Neural progenitor cell (in vitro differentiated cells): Measurements from ENCODE around the gene PPHLN1. TPM values are rescaled to one million over a fixed set of nuclear protein-coding genes. Genes with fewer than 3 reads are reported as not detected.

Experiments
- DNase-seq: peaks from one replicate; pipeline ENCODE4 v3.0.0-alpha.2; 2016; ENCODE audit warnings: low spot score
- H2AFZ ChIP-seq: fragments of 200-600 bp; sonication (generic); replicated peaks from 2 replicates; pipeline ENCODE4 v1.6.1; 2016; ENCODE audit warnings: antibody characterized with exemption
- H3F3A ChIP-seq: fragments of 200-600 bp; sonication (generic); 2 replicates; pipeline ENCODE4 v1.6.1; 2016; ENCODE audit warnings: antibody characterized with exemption, low read depth
- H3K27ac ChIP-seq: fragments of 200-600 bp; sonication (generic); 2 replicates; pipeline ENCODE4 v1.5.1; 2016; ENCODE audit warnings: mild to moderate bottlenecking
- H3K27me3 ChIP-seq: fragments of 200-600 bp; sonication (generic); 2 replicates; pipeline ENCODE4 v1.6.1; 2016; ENCODE audit warnings: mild to moderate bottlenecking, moderate library complexity
- H3K36me3 ChIP-seq: fragments of 200-600 bp; sonication (generic); 2 replicates; pipeline ENCODE4 v1.5.1; 2016
- H3K4me1 ChIP-seq: fragments of 200-600 bp; sonication (generic); 2 replicates; pipeline ENCODE4 v1.6.1; 2016; ENCODE audit warnings: mixed run types
- H3K4me2 ChIP-seq: fragments of 200-600 bp; sonication (generic); 2 replicates; pipeline ENCODE4 v1.6.1; 2016
- H3K4me3 ChIP-seq: fragments of 200-600 bp; sonication (generic); 2 replicates; pipeline ENCODE4 v1.5.1; 2016
- H3K79me2 ChIP-seq: fragments of 200-600 bp; sonication (generic); 2 replicates; pipeline ENCODE4 v1.6.1; 2016; ENCODE audit warnings: low read depth
- H3K9ac ChIP-seq: fragments of 200-600 bp; sonication (generic); 2 replicates; pipeline ENCODE4 v1.6.1; 2016
- H3K9me3 ChIP-seq: fragments of 200-600 bp; sonication (generic); 2 replicates; pipeline ENCODE4 v1.5.1; 2016; ENCODE audit warnings: low read depth
- H4K20me1 ChIP-seq: fragments of 200-600 bp; sonication (generic); 2 replicates; pipeline ENCODE4 v1.6.1; 2016; ENCODE audit warnings: low read depth
- H3K27ac Mint-ChIP-seq: 3 replicates; pipeline ENCODE4 v1.8.0; 2021; ENCODE audit warnings: mixed read lengths
- H3K27me3 Mint-ChIP-seq: 2 replicates; pipeline ENCODE4 v1.8.0; 2022; ENCODE audit warnings: low read depth, mild to moderate bottlenecking, inconsistent platforms, moderate library complexity, mixed read lengths; ENCODE audit not compliant: insufficient read depth
- H3K36me3 Mint-ChIP-seq: 3 replicates; pipeline ENCODE4 v1.8.0; 2021; ENCODE audit warnings: mixed read lengths
- H3K4me1 Mint-ChIP-seq: 3 replicates; pipeline ENCODE4 v1.8.0; 2021; ENCODE audit warnings: mixed read lengths
- H3K4me3 Mint-ChIP-seq: 3 replicates; pipeline ENCODE4 v1.8.0; 2021; ENCODE audit warnings: mild to moderate bottlenecking, moderate library complexity, mixed read lengths
- H3K9me3 Mint-ChIP-seq: 3 replicates; pipeline ENCODE4 v1.8.0; 2020; ENCODE audit warnings: mixed read lengths
- CTCF ChIP-seq: fragments of 200-600 bp; sonication (generic); IDR thresholded peaks from 2 replicates; pipeline ENCODE4 v1.5.1; 2017; ENCODE audit warnings: antibody characterized with exemption, mild to moderate bottlenecking
- EZH2 ChIP-seq: fragments of 200-600 bp; sonication (generic); IDR thresholded peaks from 2 replicates; pipeline ENCODE4 v1.6.1; 2017; ENCODE audit warnings: antibody characterized with exemption, mild to moderate bottlenecking, moderate library complexity
- EZH2phosphoT487 ChIP-seq: fragments of 200-600 bp; sonication (generic); IDR thresholded peaks from 2 replicates; pipeline ENCODE4 v1.6.1; 2017; ENCODE audit warnings: antibody characterized with exemption
- total RNA-seq: library from RNA; depleted of rRNA; stranded (reverse); fragments of >200 nt; gene quantifications from 2 replicates; pipeline ENCODE4 v1.2.3, GENCODE V29; 2015; ENCODE audit warnings: low replicate concordance

Gene PPHLN1
- total RNA-seq, 1 donor from 2014 or later: 95.5 TPM

- Histone ChIP-seq H3K27ac (no peak overlapping the region), H3K9ac (no peak overlapping the region), H3K79me2 (peaks cover 16% of the 10 kb centered on the region), H3F3A (peaks cover 6% of the 10 kb centered on the region), H3K4me2 (no peak overlapping the region), H3K4me3 (no peak overlapping the region), H3K9me3 (no peaks in the 10 kb centered on the region), H3K4me1 (peaks cover 6% of the 10 kb centered on the region), H3K36me3 (peaks cover 19% of the 10 kb centered on the region), H2AFZ (no peak overlapping the region), H3K27me3 (no peaks in the 10 kb centered on the region), H4K20me1 (no peaks in the 10 kb centered on the region)
- Mint-ChIP-seq H3K4me3 (no peak overlapping the region), H3K9me3 (no peaks in the 10 kb centered on the region), H3K4me1 (peaks cover 7% of the 10 kb centered on the region), H3K27ac (no peak overlapping the region), H3K36me3 (peaks cover 7% of the 10 kb centered on the region), H3K27me3 (no peaks in the 10 kb centered on the region)
- DNase-seq: no peak
- TF ChIP-seq CTCF (no peak), EZH2phosphoT487 (no peak), EZH2 (no peak)
Observed at GRCh38 chr12:42320796-42321195, 5.2 kb upstream of the PPHLN1 start.

- Histone ChIP-seq H3K4me2 (no peak overlapping the region), H2AFZ (no peak overlapping the region), H3K4me3 (no peak overlapping the region), H3K79me2 (peaks cover 33% of the 10 kb centered on the region), H3K27ac (no peak overlapping the region), H3K36me3 (peaks cover 14% of the 10 kb centered on the region), H3K4me1 (peaks cover 13% of the 10 kb centered on the region), H3K27me3 (no peaks in the 10 kb centered on the region), H4K20me1 (peaks cover 10% of the 10 kb centered on the region), H3F3A (peaks cover 6% of the 10 kb centered on the region), H3K9ac (no peak overlapping the region), H3K9me3 (no peaks in the 10 kb centered on the region)
- H3K36me3 Mint-ChIP-seq: peaks cover 7% of the 10 kb centered on the region
- no peak overlapping the region for H3K27ac Mint-ChIP-seq
- H3K4me1 Mint-ChIP-seq: peaks cover 17% of the 10 kb centered on the region
- TF ChIP-seq EZH2 (no peak), CTCF (no peak), EZH2phosphoT487 (no peak)
- no peaks in the 10 kb centered on the region for H3K27me3 Mint-ChIP-seq
- no peak for DNase-seq
- H3K9me3 Mint-ChIP-seq: no peaks in the 10 kb centered on the region
- H3K4me3 Mint-ChIP-seq: no peak overlapping the region
Observed at GRCh38 chr12:42322567-42322966, 3.4 kb upstream of the PPHLN1 start.

GRCh38 chr12:42323856-42324255 is 2.1 kb upstream of the PPHLN1 start:
- no peak for TF ChIP-seq EZH2phosphoT487
- TF ChIP-seq CTCF: no peak
- TF ChIP-seq EZH2: no peak
- no peak overlapping the region for H3K4me3 Mint-ChIP-seq

More at GRCh38 chr12:42323856-42324255, 2.1 kb upstream of the PPHLN1 start:
- Mint-ChIP-seq H3K27me3 (no peaks in the 10 kb centered on the region), H3K36me3 (peaks cover 7% of the 10 kb centered on the region), H3K27ac (no peak overlapping the region), H3K4me1 (peaks cover 21% of the 10 kb centered on the region), H3K9me3 (no peaks in the 10 kb centered on the region)
- Histone ChIP-seq H3K27me3 (no peaks in the 10 kb centered on the region), H2AFZ (no peak overlapping the region), H3K9ac (no peak overlapping the region), H3K9me3 (no peaks in the 10 kb centered on the region), H3K36me3 (peaks cover 13% of the 10 kb centered on the region), H3F3A (peaks cover 6% of the 10 kb centered on the region), H3K4me1 (peaks cover 13% of the 10 kb centered on the region), H3K27ac (no peak overlapping the region), H3K79me2 (peaks cover 46% of the 10 kb centered on the region), H3K4me2 (no peak overlapping the region), H4K20me1 (peaks cover 19% of the 10 kb centered on the region), H3K4me3 (no peak overlapping the region)
- DNase-seq: no peak
